ENCODE measurements around the gene GHRL.
"Not testable (repeated sequence)": the region's sequence is repeated elsewhere in the genome, so short reads cannot be mapped to it uniquely, and the experiment has no call there.

Gene GHRL

DNA sequence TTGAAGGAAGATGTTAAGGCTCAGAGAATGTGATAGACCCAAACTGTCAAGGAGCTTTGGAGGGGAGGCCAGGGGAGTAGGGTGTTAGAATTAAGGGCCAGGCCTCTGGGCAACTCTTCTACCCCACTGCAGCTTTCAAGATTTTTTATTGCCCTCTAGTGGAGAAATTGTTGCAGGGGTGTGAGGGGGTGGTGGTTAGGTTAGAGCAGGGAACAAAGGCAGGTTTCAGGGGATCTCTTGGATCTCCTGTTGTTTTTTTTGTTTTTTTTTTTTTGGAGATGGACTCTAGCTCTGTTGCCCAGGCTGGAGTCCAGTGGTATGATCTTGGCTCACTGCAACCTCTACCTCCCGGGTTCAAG lies 29.6 kb upstream of the GHRL start:
- DNase-seq, result no peak

GRCh38 chr3:10321630-10322351 lies 29.0 kb upstream of the GHRL start:
- no peak for DNase-seq

DNA sequence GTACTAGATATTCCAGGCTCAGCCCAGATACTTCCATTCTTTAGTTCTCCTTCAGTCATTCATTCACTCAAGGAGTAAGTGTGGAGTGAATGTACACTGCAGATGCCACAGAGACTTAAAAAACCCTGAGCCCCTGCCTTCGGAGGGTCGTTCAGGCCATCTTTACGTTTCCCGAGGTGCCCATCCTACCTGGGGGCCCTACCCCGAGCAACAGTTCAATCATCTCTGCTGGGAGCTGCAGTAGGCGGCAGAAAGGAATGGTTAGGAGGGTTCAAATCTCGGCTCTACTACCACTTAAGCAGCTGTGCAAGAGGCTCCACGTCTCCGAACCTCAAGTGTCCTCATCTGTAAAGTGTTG lies 27.6 kb upstream of the GHRL start:
- no peak for DNase-seq

DNA sequence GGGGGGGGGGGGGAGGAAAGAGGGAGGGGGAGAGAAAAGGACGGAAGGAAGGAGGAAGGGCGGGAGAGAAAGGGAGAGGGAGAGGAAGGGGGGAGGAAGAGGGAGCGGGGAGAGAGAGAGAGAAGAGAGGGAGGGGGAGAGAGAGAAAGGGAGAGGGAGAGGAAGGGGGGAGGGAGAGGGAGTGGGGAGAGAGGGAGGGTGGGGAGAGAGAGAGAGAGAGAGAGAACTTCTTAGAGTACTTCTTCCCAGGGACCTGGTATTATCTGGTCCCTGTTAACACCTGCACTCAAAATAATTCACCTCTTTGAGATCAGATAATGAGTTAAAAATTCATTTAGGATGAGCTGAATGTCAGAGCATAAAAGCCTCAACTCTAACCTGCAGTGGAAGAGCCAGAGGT lies 27.1 kb upstream of the GHRL start:
- no peak for DNase-seq

DNA sequence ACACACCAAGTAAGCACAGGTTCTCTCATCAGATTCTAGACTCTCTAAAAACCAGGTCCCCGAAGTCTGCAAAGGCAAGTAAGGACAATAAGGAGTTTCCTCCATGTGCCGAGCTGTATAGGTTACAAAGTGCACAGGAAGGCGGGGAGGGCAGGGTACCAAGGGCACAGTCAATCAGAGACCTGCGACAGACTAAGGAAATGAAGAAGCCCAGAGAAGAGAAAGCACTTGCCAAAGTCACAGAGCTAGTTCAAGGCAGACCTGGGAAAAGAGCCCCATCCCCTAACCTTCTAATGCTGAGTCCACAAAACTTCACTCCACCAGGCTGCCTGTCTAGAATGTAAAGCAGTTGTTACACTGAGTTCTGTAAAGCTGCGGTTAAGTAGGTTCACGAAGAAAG lies 26.5 kb upstream of the GHRL start:
- DNase-seq, result no peak

DNA sequence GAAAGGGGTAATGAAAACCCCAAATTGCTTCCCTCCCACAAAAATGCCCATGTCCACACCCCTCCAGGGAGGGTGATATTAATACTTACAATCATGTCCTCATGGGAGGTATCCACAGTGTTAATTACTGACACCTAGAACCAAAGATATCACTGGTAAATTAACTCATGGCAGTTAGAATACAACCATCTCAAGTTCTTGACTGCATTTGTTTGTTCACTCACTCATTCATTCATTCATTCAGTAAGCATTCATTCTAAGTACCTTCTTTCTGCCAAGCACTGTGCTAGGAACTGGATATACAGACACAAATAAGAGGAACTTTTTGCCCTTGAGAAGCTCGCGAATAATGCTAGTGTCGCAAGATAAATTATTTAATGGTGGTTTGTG lies 25.2 kb upstream of the GHRL start:
- no peak for DNase-seq

DNA sequence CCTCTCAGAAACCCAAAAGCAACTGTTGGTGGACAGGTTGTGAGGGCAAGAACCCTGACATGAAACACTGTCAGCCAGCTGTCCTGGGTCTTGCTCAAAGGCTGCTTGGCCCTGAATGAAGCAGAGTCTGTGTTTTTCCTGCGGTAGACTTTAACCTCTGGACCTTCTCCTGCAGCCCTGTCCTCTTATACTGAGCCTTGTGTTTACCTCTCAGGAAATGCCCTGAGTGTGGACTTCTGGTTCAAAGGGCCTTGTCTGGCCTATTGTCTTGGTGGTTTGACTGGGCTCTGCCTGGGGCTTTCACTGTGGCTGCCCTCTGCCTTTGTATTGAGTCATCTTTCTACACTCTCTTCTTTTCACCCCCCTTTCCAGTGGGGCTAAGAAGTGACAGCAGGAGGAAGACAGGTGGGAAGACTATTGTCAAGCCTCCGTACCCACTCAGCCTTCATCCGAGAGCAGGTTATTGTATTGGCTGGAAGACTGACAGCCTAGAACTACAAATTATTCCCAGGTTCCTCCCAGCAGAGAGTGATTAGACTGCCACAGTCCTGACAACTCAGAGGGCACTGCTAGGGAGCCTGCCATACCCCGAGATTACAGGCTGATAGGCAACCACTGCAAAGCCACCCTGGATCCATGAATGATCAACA lies 24.7 kb upstream of the GHRL start:
- no peak for DNase-seq

DNA sequence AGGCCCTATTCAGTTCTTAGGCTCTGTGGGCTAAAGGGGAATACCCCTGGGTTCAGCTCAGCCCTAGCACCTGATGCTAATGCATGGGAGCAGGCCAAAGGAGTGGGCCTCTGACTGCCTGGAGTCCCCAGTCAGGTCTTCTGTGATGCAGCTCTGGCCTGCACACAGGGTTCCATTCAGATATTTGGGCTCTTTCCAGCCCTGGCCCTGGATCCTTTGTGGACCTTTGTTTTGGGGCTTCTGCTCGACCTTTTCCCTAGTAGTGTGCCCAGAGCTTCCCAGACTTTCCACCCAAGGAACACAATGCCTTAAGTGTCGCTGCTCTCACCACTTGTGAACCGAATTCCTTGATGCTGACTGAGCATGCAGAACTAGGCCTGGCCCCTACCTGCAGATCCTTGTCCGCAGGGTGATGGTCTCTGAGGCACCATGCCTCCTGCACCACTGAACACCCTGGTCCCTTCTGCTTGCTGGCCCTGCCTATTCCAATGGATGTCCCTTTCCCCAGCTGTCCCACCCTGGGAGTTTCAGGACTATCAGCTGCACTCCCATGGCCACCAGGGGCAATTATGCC lies 23.1 kb upstream of the GHRL start:
- no peak for DNase-seq

GRCh38 chr3:10315101-10315500 lies 22.4 kb upstream of the GHRL start:
- DNase-seq, result no peak

GRCh38 chr3:10312861-10313260 lies 20.1 kb upstream of the GHRL start:
- no peak for DNase-seq

DNA sequence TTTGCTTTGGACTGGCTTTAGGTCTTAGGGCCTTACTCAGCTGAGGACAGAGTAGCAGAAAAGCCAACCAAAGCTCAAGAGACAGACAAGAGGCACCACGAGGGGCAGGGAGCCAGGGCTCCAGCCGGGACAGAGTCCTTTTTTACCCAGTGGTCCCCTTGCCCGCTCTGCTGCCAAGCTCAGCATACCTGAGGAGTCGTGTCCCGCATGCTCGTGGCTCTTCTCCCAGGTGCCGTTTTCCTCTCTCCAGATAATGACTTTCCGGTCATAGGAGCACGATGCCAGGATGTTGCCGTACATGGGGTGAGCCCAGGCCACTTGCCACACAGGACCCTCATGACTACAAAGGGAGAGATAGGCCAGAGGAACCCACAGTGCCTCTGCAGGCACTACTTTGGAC lies 19.6 kb upstream of the GHRL start:
- no peak for DNase-seq

- DNase-seq, result no peak
Measured at GRCh38 chr3:10311710-10312109, 19.0 kb upstream of the GHRL start.

GRCh38 chr3:10310578-10310977 lies 17.8 kb upstream of the GHRL start:
- no peak for DNase-seq

GRCh38 chr3:10309736-10310135 lies 17.0 kb upstream of the GHRL start:
- DNase-seq, result no peak

DNA sequence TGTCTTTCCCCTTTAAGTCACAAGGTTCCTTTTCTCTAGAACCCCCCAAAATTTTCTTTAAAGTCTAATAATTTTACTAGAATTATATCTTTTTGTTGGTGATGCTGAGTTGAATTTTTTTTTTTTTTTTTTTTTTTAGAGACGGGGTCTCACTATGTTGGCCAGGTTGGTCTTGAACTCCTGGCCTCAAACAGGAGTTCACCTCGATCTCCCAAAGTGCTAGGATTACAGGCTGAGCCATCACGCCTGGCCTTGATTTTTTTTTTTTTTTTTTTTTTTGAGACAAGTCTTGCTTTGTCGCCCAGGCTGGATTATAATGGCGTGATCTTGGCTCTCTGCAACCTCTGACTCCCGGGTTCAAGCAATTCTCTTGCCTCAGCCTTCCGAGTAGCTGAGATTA lies 15.9 kb upstream of the GHRL start:
- no peak for DNase-seq

GRCh38 chr3:10306156-10306555 lies 13.4 kb upstream of the GHRL start:
- DNase-seq, result no peak

DNA sequence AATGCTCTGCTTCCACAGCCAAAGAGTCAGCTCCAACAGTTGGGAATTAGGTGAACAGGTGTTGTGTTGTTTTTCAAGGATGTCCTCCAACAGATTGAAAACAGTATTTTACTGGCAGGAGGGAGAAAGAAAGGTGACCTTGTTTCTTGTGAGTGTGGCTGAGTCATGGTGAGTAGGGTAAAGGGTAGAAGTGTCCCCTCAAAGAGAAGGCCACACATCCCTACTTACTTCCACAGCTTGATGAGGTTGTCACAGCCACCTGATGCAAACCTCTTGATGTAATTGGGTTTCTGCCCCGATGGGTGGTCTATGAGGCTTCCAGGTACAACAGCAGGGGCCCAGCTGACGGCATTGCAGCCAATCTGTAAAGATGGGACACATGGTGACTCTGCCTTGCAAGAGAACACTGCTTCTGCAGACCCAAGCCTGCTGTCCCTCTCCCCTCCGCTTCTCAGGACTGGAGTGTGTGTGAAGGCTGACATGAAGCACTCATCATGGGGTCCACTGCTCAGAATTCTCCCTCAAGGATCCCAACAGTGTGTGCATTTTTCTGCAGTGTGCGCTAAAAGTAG lies 12.7 kb upstream of the GHRL start:
- no peak for DNase-seq

DNA sequence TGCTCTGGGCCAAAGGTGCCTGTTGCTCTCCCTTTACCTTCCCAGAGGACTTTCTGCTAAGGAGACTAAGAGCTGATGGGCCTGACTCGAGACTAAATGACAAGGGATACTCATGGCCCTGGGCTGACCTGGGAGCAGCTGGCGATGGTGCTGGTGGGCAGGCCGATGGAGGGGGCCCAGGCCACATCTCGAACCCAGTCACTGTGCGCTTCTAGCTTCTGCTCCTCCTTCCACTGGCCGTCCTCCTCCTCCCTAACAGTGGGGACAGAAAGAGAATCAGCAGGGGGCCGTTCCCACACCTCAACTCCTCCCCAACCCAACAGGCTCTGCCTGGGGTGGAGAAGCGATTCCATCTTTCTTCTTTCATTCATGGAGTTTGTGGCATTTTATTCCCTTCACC lies 12.2 kb upstream of the GHRL start:
- DNase-seq, result no peak

DNA sequence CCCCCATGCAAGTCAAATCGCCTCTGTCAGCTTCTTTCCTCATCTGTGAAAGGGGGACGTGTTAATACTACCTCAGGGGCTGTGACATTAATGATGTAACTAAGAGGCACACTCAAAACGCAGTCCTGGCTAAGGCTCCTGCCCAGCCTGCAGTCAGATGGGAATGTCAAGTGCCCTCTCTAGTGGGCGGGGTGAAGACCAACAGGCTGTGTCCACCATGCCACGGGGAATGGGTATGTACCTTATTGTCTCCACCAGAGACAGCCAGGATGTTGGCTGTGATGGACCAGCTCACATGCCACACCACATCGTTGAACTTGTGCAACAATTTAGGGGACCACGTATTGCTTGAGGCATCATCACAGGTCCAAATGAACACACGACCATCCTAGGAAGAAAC lies 11.0 kb upstream of the GHRL start:
- DNase-seq, result no peak

DNA sequence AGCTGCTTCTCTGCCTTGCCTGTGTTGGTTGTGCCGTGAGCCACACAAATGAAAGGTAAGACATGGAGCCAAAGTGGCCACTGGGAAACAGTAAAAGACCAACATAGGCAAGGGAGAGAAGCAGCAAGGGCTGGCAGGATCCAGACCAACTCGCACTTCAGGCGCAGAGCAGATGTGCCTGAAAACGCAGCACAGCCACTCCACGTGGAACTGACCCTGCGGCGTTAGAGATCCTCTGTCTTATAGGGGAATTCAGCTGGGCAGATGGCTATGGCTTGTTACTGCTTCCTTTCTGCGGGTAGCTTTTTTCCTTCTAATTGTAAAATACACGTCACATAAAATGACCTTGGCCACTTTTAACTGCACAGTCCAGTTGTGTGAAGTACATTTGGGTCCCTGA lies 10.4 kb upstream of the GHRL start:
- no peak for DNase-seq

DNA sequence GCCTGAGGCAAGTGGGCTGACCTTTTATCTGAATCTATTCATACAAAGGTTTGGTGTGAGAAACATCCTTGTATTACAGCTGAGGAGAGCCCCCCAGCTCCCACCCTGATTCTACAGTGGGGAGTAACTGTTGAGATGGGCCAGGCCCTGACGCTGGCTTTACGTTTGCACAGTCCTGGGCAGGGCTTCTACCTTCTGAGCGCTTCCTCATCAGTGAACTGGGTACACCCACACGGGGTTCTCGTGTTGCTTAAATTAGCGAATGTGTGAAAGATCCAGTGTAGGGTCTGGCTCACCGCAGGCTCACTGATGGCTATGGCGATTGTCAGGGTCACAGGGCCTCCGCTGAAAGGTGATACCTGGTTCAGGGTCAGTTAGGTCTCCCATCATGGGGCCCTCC lies 7.3 kb upstream of the GHRL start:
- DNase-seq, result no peak

GRCh38 chr3:10299679-10300078 lies 6.9 kb upstream of the GHRL start:
- DNase-seq, result no peak

GRCh38 chr3:10299175-10299574 lies 6.4 kb upstream of the GHRL start:
- no peak for DNase-seq

GRCh38 chr3:10298064-10298463 lies 5.3 kb upstream of the GHRL start:
- DNase-seq, result not testable (repeated sequence)

All from DMS79 treated with DMSO at 0.1 percent for 48 hours (cell line).